ENCODE measurements around the gene RNLS. TPM values are rescaled to one million over a fixed set of nuclear protein-coding genes. Genes with fewer than 3 reads are reported as not detected.

RNLS gene
- total RNA-seq, 2 experiments from 2014 or later = 1.3 to 2.2 TPM

- H3K27ac Mint-ChIP-seq = no peak overlapping the region
- H3K9me3 Mint-ChIP-seq = no peaks in the 10 kb centered on the region
- no peak for DNase-seq
- CTCF ChIA-PET = no interaction called here
- POLR2A ChIA-PET = no interaction called here
- H3K4me3 Mint-ChIP-seq = no peak overlapping the region
- H3K36me3 Mint-ChIP-seq (ENCODE audit: low read depth) = no peaks in the 10 kb centered on the region
- H3K27me3 Mint-ChIP-seq = peaks cover 3% of the 10 kb centered on the region
- peaks cover 4% of the 10 kb centered on the region for H3K4me1 Mint-ChIP-seq
These were observed 161.5 kb downstream of the RNLS start for GRCh38 chr10:88421590-88421989.

- no peaks in the 10 kb centered on the region for H3K36me3 Mint-ChIP-seq (ENCODE audit: low read depth)
- peaks cover 2% of the 10 kb centered on the region for H3K9me3 Mint-ChIP-seq
- H3K27me3 Mint-ChIP-seq = no peaks in the 10 kb centered on the region
- DNase-seq = no peak
- POLR2A ChIA-PET = no interaction called here
- CTCF ChIA-PET = no interaction called here
- no peak overlapping the region for H3K27ac Mint-ChIP-seq
- H3K4me1 Mint-ChIP-seq = peaks cover 2% of the 10 kb centered on the region
- H3K4me3 Mint-ChIP-seq = no peak overlapping the region
These were observed 164.2 kb downstream of the RNLS start for GRCh38 chr10:88418871-88419270.

- Mint-ChIP-seq H3K27ac (no peak overlapping the region), H3K9me3 (peaks cover 2% of the 10 kb centered on the region), H3K4me1 (peaks cover 2% of the 10 kb centered on the region), H3K36me3 (ENCODE audit: low read depth) (no peaks in the 10 kb centered on the region), H3K27me3 (no peaks in the 10 kb centered on the region), H3K4me3 (no peak overlapping the region)
- ChIA-PET CTCF (no interaction called here), POLR2A (no interaction called here)
- DNase-seq = no peak
These were observed 165.6 kb downstream of the RNLS start for GRCh38 chr10:88417387-88418030.

GRCh38 chr10:88416801-88417200, 166.3 kb downstream of the RNLS start:
- Mint-ChIP-seq H3K27me3 (no peaks in the 10 kb centered on the region), H3K27ac (no peak overlapping the region)
- CTCF ChIA-PET = no interaction called here

GRCh38 chr10:88415533-88416130, 167.5 kb downstream of the RNLS start:
- CTCF ChIA-PET = no interaction called here
- Mint-ChIP-seq H3K27ac (no peak overlapping the region), H3K36me3 (ENCODE audit: low read depth) (no peaks in the 10 kb centered on the region), H3K9me3 (peaks cover 2% of the 10 kb centered on the region), H3K27me3 (no peaks in the 10 kb centered on the region), H3K4me1 (peaks cover 2% of the 10 kb centered on the region), H3K4me3 (no peak overlapping the region)
- POLR2A ChIA-PET = no interaction called here
- no peak for DNase-seq

More at GRCh38 chr10:88416801-88417200, 166.3 kb downstream of the RNLS start:
- POLR2A ChIA-PET = no interaction called here
- Mint-ChIP-seq H3K4me1 (peaks cover 2% of the 10 kb centered on the region), H3K36me3 (ENCODE audit: low read depth) (no peaks in the 10 kb centered on the region), H3K4me3 (no peak overlapping the region), H3K9me3 (peaks cover 2% of the 10 kb centered on the region)
- DNase-seq = no peak

GRCh38 chr10:88413412-88413811, 169.7 kb downstream of the RNLS start:
- ChIA-PET POLR2A (no interaction called here), CTCF (no interaction called here)
- Mint-ChIP-seq H3K9me3 (peaks cover 2% of the 10 kb centered on the region), H3K36me3 (ENCODE audit: low read depth) (no peaks in the 10 kb centered on the region), H3K4me1 (no peaks in the 10 kb centered on the region), H3K27ac (no peak overlapping the region), H3K27me3 (no peaks in the 10 kb centered on the region), H3K4me3 (no peak overlapping the region)
- no peak for DNase-seq

- Mint-ChIP-seq H3K27ac (no peak overlapping the region), H3K9me3 (peaks cover 2% of the 10 kb centered on the region), H3K4me3 (no peak overlapping the region), H3K4me1 (peaks cover 2% of the 10 kb centered on the region), H3K27me3 (no peaks in the 10 kb centered on the region), H3K36me3 (ENCODE audit: low read depth) (peaks cover 2% of the 10 kb centered on the region)
- no peak for DNase-seq
- ChIA-PET POLR2A (no interaction called here), CTCF (interaction anchor here (1.0 kb wide), 1 partner anchor 23 kb away, joined by 3 read pairs; no protein-coding TSS in a partner anchor)
These were observed 171.3 kb downstream of the RNLS start for GRCh38 chr10:88411772-88412349.

- CTCF ChIA-PET = no interaction called here
- Mint-ChIP-seq H3K4me3 (no peak overlapping the region), H3K9me3 (peaks cover 2% of the 10 kb centered on the region), H3K4me1 (peaks cover 2% of the 10 kb centered on the region), H3K27ac (no peak overlapping the region), H3K36me3 (ENCODE audit: low read depth) (peaks cover 2% of the 10 kb centered on the region), H3K27me3 (no peaks in the 10 kb centered on the region)
- DNase-seq = no peak
- POLR2A ChIA-PET = no interaction called here
These were observed 173.3 kb downstream of the RNLS start for GRCh38 chr10:88409824-88410223.

GRCh38 chr10:88409236-88409635, 173.9 kb downstream of the RNLS start:
- Mint-ChIP-seq H3K9me3 (no peaks in the 10 kb centered on the region), H3K4me3 (no peak overlapping the region), H3K27me3 (no peaks in the 10 kb centered on the region), H3K27ac (no peak overlapping the region), H3K36me3 (ENCODE audit: low read depth) (peaks cover 2% of the 10 kb centered on the region), H3K4me1 (peaks cover 2% of the 10 kb centered on the region)
- ChIA-PET CTCF (no interaction called here), POLR2A (no interaction called here)
- no peak for DNase-seq

- Mint-ChIP-seq H3K9me3 (no peaks in the 10 kb centered on the region), H3K36me3 (ENCODE audit: low read depth) (peaks cover 2% of the 10 kb centered on the region), H3K27ac (no peak overlapping the region), H3K4me1 (peaks cover 2% of the 10 kb centered on the region), H3K4me3 (no peak overlapping the region), H3K27me3 (no peaks in the 10 kb centered on the region)
- POLR2A ChIA-PET = no interaction called here
- CTCF ChIA-PET = no interaction called here
- DNase-seq = no peak
These were observed 175.0 kb downstream of the RNLS start for GRCh38 chr10:88408096-88408495.

GRCh38 chr10:88404133-88404532, 179.0 kb downstream of the RNLS start:
- POLR2A ChIA-PET = interaction anchor here (1.0 kb wide), 1 partner anchor 541 kb away, joined by 3 read pairs; the partner anchor contains the start of genes KLLN and PTEN
- Mint-ChIP-seq H3K4me1 (peaks cover 8% of the 10 kb centered on the region), H3K4me3 (no peak overlapping the region), H3K27me3 (no peaks in the 10 kb centered on the region), H3K9me3 (peaks cover 2% of the 10 kb centered on the region), H3K36me3 (ENCODE audit: low read depth) (peaks cover 4% of the 10 kb centered on the region), H3K27ac (no peak overlapping the region)
- DNase-seq = no peak
- CTCF ChIA-PET = no interaction called here

GRCh38 chr10:88401671-88402347, 181.3 kb downstream of the RNLS start:
- no peak overlapping the region for H3K27ac Mint-ChIP-seq
- no peak for DNase-seq
- CTCF ChIA-PET = no interaction called here
- H3K4me3 Mint-ChIP-seq = no peak overlapping the region
- H3K9me3 Mint-ChIP-seq = peaks cover 13% of the 10 kb centered on the region
- H3K27me3 Mint-ChIP-seq = no peaks in the 10 kb centered on the region
- peaks cover 15% of the 10 kb centered on the region for H3K36me3 Mint-ChIP-seq (ENCODE audit: low read depth)
- peaks cover 6% of the 10 kb centered on the region for H3K4me1 Mint-ChIP-seq
- POLR2A ChIA-PET = no interaction called here

- Mint-ChIP-seq H3K4me3 (no peak overlapping the region), H3K27ac (no peak overlapping the region), H3K27me3 (no peaks in the 10 kb centered on the region), H3K9me3 (peaks cover 21% of the 10 kb centered on the region), H3K4me1 (peaks cover 6% of the 10 kb centered on the region), H3K36me3 (ENCODE audit: low read depth) (peaks cover 18% of the 10 kb centered on the region)
- DNase-seq = no peak
- ChIA-PET CTCF (interaction anchor here (1.3 kb wide), 1 partner anchor 10 kb away, joined by 4 read pairs; no protein-coding TSS in a partner anchor), POLR2A (no interaction called here)
These were observed 183.9 kb downstream of the RNLS start for GRCh38 chr10:88399240-88399639.

Measured in activated CD4-positive, alpha-beta memory T cell treated with anti-CD3 and anti-CD28 coated beads, Interleukin-2, amount 10 ng/mL, durations not matched to agents 7 days and 5 days (primary cell).